Stimulated activated CD8-positive, alpha-beta memory T cell treated with anti-CD3 and anti-CD28 coated beads, Interleukin-7, amount 100 ng/mL, for 48 hours (primary cell): ENCODE data around the gene PPP1R12A.
"Not testable (repeated sequence)": the region's sequence is repeated elsewhere in the genome, so short reads cannot be mapped to it uniquely, and the experiment has no call there.

Experiments used
- DNase-seq, 2 donors: peaks; one replicate each; pipeline ENCODE4 v3.0.0-alpha.2; 2020; ENCODE audit warnings: low read depth in 1 of 2; ENCODE audit errors: extremely low read depth in 1 of 2

Gene PPP1R12A

GRCh38 chr12:79935021-79935623 lies at the start of gene PPP1R12A:
PPP1R12A (minus strand) TSS chr12:79935097; CDS start chr12:79934931, 166 bp downstream.
- DNase-seq = peak; percentile 90 to 94

DNA sequence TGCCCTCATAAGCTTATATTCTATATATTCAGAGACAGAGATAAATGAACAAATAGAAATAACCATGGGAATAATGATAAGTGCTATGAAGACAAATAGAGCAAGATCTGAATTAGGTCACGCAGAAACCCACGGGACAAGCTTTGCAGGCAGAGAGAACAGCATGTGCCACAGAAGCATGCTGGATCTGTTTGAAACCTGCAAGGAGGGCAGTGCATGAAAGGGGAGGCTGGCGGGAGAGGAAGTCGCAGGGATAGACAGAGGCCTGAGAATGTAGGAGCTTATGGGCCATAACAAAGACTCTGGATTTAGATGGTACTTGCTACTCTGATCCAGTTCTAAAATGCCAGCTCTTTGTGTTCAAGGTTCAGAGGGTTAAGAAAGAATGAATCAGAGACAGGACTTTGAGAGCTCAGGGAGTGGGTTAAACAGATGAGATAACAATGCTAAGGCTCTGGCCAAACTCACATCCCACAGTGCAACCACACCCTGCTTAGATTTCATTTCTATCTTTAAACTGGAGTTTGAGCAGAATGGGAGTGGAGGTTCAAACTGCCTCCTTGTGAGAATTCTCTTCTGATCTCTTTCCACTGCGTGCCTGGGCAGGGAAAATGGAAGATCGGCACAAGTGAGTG lies 49.2 kb upstream of the PPP1R12A start:
- DNase-seq = no peak

DNA sequence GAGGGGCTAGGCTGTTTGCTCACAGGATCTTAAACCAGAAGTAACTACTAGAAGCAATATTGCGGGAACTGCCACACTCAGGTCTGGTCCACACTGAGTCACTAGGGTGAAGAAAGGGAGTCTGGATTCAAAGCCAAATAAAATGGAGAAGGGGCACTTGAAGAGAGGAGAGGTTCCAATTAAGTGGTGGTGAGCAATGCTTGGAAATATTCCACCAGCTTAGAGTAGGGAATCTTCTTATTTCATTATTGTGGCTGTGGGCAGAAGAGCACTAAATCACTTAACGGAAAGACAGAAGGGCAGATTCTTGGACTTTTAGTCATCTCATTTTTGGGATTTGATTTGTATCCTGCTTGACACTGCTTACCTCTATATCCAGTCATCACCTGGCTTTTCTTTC lies 48.6 kb upstream of the PPP1R12A start:
- DNase-seq = no peak

DNA sequence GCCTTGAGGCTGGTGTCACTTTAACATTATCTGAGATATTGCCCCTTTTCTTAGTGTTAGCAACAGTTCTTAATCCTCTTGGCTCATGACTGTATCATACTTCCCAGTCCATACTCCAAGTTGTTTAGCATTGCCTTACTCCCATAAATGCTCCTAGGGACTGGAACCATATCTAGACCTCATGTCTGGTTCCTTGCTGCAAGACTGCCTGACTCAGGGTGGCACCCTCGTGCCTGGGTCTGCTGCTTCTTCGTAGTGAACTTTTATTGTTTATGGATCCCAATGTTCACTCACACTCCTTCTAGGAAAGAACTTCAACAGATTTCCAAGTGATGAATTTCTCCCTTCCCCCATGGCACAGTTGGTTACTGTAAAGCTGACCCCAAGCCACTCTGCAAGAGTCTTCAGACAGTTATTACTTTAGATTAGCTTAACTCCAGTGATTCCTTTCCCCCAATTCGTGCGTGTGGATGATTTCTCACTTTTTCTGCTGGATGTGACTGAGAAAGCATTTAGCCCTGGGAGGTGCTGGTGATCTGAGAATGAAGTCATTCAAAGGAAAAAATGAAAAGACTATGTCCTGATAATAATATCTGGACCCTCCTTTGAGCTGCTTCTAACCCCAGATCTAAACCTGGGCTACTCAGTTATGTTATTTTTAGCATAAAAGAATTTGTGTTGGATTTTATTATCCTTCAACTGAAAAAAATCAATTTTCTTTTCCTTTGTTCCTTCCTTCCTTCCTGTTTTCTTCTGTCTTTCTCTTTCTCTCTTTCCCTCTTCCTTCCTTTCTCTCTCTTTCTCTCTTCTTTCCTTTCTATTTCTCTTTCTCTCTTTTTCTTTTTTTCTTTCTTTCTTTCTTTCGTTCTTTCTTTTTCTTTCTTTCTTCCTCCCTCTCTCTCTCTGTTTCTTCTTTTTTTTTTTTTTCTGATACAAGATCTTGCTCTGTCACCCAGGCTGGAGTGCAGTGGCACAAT lies 47.5 kb upstream of the PPP1R12A start:
- no peak for DNase-seq

GRCh38 chr12:79978692-79979091 lies 43.8 kb upstream of the PPP1R12A start:
- no peak for DNase-seq

- DNase-seq = not testable (repeated sequence)
These were observed 43.1 kb upstream of the PPP1R12A start for GRCh38 chr12:79977856-79978460.

GRCh38 chr12:79975143-79975542 lies 40.2 kb upstream of the PPP1R12A start:
- no peak for DNase-seq

DNA sequence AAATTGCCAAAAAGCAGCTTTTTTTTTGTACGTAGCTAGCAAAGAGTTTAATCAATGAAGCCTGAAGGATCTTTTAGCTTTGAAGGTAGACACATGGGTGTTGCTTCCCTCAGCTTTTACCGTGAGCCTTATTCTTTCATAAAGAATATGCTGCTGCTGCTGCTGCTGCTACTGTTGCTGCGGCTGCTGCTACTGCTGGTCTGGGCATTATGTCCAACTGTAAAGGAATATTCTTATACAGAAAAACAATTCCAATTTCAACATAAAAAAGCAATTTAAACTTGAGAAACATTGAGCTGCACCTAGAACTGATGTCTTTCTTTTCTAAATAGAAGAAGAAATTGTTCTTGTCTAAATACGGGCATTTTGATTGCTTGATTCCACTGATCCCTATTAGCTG lies 38.9 kb upstream of the PPP1R12A start:
- no peak for DNase-seq

GRCh38 chr12:79964100-79964627 lies 29.3 kb upstream of the PPP1R12A start:
- DNase-seq = no peak

GRCh38 chr12:79961411-79961810 lies 26.5 kb upstream of the PPP1R12A start:
- no peak for DNase-seq

DNA sequence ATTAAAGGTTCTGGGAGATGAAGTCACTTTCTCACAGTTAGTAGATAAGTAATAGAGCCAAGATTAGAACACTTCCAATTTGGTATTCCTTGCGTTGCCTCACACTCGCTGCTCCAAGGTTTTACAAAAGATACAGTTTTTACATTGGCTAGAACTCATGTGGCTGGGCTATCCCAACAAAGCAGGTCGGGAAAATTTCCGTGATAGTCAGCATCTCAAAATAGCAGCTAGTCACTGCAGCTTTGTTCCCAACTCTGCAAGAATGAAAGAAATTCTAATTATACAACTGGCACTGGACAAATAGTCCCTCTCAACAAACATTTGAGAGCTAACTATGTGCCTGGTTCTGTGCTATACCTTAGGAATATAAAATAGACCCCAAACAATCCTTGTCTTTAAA lies 24.6 kb upstream of the PPP1R12A start:
- DNase-seq = no peak

DNA sequence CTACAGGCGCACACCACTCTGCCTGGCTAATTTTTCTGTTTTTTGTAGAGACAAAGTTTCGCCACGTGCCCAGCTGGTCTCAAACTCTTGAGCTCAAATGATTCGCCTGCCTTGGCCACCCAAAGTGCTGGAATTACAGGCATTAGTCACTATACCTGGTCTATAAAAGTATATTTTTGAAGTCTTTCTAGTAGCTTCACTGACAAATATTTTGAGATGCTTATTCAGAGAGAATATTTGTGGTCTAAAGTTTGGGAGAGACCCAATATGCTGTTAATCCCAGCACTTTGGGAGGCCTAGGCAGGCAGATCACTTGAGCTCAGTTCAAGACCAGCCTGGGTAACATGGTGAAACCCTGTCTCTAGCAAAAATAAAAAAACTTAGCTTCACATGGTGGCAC lies 22.0 kb upstream of the PPP1R12A start:
- DNase-seq = no peak

DNA sequence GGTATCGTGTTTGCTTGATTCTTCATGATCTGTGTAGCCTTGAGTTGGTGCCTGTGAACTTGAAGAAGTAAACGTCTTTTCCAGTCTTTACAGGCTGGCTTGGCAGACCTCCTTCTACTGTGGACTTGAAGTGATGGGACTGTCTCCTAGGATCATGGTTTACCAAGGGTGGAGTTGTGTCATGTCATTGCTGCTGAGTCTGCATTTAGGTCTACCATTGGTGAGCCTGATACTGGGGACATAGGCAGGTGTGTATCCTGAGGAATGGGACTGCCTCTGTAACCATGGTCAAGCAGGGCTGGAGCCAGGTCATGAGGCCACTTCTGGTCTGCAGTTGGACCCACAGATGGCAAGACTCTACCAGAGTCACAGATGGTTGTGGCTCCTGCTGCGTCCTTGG lies 20.7 kb upstream of the PPP1R12A start:
- DNase-seq = no peak

DNA sequence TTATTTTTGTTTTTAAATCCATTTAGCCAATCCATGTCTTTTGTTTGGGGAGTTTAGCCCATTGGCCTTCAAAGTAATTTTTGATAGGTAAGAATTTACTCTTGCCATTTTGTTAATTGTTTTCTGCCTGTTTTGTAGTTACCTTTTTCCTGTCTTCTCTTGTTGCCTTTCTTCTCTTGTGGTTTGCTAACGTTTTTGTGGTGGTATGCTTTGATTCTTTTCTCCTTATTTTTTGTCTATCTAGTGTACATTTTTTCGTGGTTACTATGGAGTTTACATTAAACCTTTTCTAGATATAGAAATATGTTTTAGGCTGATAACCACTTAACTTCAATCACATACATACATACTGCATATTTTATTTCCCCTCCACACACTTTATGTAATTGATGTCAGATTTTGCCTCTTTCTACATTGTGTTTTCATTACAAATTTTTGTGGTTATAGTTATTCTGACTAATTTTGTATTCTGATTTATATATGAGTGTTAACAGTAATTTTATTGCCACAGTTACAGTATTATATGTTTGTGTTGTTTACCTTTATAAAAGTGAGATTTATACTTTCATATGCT lies 19.2 kb upstream of the PPP1R12A start:
- no peak for DNase-seq

DNA sequence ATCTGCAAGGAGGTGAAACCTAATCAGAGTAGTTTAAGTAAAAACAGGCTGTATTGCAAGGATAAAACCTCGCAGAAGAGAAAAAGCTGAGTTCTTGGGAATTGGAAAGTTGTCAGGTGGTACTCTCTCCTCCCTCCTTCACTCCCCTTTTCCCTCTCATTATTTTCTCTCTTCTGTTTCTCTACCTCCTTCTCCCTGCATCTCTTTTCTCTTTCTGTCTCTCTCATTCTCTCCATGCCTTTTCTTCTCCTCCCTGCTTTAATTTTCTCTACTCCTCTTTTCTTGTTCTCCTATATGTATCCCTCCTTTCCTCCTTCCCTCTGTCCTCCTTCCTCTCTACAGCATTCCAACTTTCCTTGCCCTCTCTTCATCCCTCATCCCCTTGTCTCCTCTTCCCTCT lies 14.2 kb upstream of the PPP1R12A start:
- no peak for DNase-seq

DNA sequence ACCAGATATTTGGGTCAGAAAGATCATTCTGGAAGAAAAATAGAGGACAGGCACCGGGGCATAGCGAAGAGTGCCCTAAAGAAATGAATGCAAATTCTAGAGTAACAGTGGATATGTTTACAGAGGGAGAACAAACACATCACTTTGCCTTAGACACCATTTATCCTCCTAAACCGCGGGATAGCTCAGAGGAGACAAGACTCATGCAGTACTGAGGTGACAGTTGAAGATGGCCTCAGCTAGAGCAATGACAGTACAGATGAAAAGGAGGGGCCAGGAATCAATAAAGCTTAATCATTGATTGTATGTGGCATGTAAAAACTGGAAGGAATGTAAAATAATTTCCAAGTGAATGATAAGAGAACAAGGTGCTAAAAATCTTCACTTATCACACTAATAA lies 10.5 kb upstream of the PPP1R12A start:
- DNase-seq = no peak

- no peak for DNase-seq
These were observed 9.7 kb upstream of the PPP1R12A start for GRCh38 chr12:79944565-79944964.

DNA sequence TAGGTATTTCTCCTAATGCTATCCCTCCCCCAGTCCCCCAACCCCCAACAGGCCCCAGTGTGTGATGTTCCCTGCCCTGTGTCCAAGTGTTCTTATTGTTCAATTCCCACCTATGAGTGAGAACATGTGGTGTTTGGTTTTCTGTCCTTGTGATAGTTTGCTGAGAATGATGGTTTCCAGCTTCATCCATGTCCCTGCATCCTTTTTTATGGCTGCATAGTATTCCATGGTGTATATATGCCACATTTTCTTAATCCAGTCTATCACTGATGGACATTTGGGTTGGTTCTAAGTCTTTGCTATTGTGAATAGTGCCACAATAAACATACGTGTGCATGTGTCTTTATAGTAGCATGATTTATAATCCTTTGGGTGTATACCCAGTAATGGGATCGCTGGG lies 7.9 kb upstream of the PPP1R12A start:
- not testable (repeated sequence) for DNase-seq

DNA sequence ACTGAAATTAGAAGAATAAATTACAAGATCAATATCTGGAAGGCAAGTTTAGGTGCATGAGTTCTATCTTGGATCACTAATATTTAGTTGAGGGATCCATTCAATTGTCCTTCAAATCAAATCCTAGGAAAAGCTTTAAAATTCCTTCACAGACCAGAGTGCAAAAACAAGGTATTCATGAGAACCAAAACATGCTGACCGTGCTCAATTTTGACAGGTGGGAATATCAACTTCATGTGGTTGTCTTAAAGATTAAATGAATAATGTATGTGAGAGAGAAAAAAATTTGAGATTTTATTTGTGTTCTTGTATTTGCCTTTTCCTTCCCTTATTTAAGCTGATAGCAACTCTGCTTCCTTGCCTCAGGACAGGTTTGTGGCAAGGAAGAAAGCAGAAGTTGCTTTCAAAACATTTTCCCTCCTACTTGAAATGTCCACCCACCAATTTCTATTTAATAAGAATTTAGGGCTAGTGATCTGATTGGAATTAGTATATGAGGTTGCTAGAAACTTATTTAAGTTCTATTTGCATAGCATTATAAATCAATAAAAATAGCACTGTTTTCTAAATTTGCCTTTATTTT lies 4.9 kb upstream of the PPP1R12A start:
- DNase-seq = no peak

DNA sequence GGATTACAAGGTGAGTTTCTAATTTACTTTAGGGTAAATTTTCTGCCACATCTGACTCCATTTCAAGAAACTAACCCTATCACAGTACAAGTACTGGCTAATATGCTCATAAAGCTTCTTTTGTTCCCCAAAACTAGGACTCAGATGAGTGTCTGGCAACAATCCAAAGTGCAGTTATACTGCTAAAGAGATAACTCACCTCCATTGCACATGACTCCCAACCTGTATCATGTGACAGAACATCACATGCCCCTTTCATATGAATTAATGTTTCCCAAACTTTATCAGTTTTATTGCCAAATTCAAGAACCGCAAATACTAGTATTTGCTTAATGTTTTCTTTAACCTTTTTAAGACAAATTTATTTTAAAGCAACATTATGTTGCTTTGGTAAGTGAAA lies 3.9 kb upstream of the PPP1R12A start:
- no peak for DNase-seq
